IPS-NIHi7 (cell line): Measurements from ENCODE around the gene CACNG8.
"Not testable (repeated sequence)": the region's sequence is repeated elsewhere in the genome, so short reads cannot be mapped to it uniquely, and the experiment has no call there.

ENCODE experiments used
- DNase-seq: peaks from one replicate; pipeline ENCODE4 v3.0.0; 2012; ENCODE audit warnings: mixed read lengths; ENCODE audit errors: extremely low spot score

The CACNG8 gene

GRCh38 chr19:53962887-53963431 is at the start of gene CACNG8:
CACNG8 (plus strand) TSS chr19:53962937.
- no peak for DNase-seq

GRCh38 chr19:53915000-53915399 is 47.7 kb upstream of the CACNG8 start:
- DNase-seq, result peak; percentile 80

- DNase-seq, result no peak
These were observed 46.7 kb upstream of the CACNG8 start for GRCh38 chr19:53916004-53916403.

GRCh38 chr19:53917356-53917755 is 45.4 kb upstream of the CACNG8 start:
- no peak for DNase-seq

- peak; percentile 89 for DNase-seq
These were observed 35.0 kb upstream of the CACNG8 start for GRCh38 chr19:53927739-53928138.

DNA sequence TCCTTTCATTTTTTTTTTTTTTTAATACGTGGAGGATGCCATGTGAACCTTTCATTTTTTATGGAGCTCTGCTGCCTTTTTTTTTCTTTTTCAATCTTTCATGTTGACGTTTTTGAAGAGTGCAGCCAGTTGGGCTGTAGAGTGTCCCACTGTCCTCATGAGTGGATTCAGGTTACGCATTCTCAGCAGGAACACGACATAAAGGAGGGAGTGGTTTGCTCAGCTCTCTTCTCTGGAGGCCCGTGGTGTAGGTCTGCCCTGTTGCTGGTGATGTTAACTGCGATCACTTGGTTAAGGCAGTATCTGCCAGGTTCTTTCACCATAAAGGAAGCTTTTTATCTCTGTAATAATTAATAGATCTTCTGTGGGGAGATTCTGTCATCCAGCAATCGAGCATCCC is 26.7 kb upstream of the CACNG8 start:
- DNase-seq, result no peak

DNA sequence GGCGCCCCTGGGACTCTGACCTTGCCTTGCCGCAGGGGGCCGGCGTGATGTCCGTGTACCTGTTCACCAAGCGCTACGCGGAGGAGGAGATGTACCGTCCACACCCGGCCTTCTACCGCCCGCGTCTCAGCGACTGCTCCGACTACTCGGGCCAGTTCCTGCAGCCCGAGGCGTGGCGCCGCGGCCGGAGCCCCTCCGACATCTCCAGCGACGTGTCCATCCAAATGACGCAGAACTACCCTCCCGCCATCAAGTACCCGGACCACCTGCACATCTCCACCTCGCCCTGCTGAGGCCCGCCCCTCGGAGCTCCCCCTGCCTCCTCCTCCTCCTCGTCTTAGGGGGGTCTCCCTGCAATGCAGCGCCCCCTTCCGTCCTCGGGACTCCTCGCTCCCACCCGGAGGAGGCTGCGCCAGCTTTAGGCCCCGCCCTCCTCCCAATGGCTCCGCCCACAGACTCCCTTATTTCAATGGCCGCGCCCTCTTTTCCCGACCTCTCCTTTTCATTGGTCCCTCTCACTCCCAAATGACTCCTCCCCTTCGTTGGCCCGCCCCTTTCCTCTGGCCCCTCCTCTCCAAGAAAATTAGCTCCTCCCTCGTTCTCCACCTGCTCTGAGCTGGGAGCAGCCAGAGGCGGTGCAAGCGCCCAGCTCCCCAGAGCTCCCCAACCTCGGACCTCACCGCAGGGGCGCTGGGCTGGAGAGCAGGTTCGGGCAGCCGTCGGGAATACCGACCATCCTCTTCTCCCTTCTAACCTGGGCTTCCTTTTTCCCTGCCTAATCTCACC is 20.5 kb upstream of the CACNG8 start:
- DNase-seq, result peak; percentile 98

DNA sequence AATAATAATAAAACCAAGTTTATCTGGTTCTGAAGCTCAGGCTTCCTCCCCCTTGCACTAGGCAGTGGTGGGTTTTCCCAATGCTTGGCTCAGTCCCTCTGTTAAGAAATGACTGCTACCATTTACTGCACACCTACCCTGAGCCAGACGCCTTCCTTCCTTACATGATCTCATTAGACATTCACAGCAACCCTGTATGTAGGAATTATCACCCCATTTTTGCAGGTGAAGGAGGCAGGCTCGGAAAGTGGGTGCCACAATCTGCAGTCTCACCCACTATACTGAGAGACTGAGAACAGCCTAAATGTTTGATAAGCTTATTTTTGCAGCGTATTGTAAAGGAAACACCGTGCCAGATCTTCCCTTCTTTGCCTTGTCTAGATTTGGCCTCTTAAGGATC is 18.3 kb upstream of the CACNG8 start:
- DNase-seq, result no peak

DNA sequence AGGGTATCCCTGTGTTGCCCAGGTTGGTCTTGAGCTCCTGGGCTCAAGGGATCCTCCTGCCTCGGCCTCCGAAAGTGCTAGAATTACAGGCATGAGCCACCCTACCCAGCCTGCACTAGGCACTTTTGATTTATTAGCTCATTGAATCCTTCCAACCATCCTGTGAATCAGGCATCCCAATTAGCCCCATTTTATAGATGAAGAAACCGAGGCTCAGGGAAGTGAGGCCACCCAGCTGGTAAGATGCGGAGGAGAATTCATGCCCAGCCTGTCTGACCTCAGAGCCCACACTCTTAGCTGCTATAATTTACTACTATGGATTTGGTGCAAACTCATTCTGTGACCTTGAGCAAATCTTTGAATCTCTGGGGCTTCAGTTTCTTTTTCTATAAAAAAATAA is 17.8 kb upstream of the CACNG8 start:
- no peak for DNase-seq

DNA sequence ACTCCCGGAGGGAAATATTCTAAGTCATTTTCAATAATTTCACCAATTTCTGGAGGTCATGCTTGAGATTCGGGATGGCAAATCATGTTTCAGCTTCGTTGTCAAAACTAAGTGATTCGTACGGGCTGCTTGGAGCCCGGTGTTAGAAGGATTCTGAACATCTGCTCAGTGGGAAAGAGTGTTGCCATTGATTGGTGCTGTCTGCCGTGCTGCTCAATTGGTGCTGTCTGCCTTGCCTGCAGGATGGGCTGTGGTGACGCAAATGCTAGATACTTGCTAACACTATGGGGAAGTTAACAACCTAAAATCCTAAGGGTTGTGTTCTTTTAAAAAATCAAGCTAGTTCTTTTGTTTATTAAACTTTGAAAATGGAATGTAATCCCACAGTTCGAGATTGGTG is 17.3 kb upstream of the CACNG8 start:
- DNase-seq, result peak; percentile 54

GRCh38 chr19:53945998-53946397 is 16.7 kb upstream of the CACNG8 start:
- no peak for DNase-seq

- DNase-seq, result peak; percentile 67
These were observed 15.1 kb upstream of the CACNG8 start for GRCh38 chr19:53947624-53948023.

DNA sequence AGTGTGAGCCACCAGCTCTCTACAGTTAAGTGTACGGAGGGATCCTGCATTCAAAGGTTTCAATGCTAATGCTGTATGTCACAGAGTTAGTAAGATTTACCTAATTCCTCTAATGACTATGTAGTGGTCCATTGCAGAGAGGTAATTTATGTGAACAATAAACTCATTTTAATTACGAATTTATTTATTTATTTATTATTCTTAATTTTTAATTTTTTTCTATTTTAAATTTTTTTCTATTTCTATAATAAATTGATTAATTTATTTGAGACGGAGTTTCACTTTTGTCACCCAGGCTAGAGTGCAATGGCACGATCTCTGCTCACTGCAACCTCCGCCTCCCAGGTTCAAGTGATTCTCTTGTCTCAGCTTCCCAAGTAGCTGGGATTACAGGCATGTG is 14.1 kb upstream of the CACNG8 start:
- not testable (repeated sequence) for DNase-seq

- DNase-seq, result no peak
These were observed 11.3 kb upstream of the CACNG8 start for GRCh38 chr19:53951436-53951835.

DNA sequence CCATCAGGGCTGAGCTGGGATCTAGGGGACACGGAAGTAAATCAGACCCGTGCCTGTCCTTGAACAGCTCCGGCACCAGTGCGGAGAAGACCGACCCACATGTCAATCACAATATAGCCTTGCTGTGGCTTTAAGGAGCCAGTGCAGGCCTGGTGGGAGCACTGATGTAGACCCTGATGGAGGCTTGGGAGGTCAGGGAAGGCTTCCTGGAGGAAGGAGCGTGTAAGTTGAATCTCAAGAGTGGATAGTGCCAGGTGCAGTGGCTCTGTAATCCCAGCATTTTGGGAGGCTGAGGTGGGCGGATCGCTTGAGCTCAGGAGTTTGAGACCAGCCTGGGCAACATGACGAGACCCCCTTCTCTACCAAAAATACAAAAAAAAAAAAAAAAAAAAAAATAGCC is 10.8 kb upstream of the CACNG8 start:
- no peak for DNase-seq

- DNase-seq, result no peak
These were observed 9.4 kb upstream of the CACNG8 start for GRCh38 chr19:53953383-53953782.

- DNase-seq, result peak; percentile 52
These were observed 5.1 kb upstream of the CACNG8 start for GRCh38 chr19:53957448-53958167.

- DNase-seq, result peak; percentile 77
These were observed 4.6 kb upstream of the CACNG8 start for GRCh38 chr19:53958168-53958571.

GRCh38 chr19:53958823-53959757 is 3.6 kb upstream of the CACNG8 start:
- DNase-seq, result peak; percentile 50

GRCh38 chr19:53960187-53960586 is 2.5 kb upstream of the CACNG8 start:
- no peak for DNase-seq

- no peak for DNase-seq
These were observed 1.9 kb upstream of the CACNG8 start for GRCh38 chr19:53960886-53961285.
